HepG2 (cell line): ENCODE measurements around the gene NPFFR1. TPM values are rescaled to one million over a fixed set of nuclear protein-coding genes. Genes with fewer than 3 reads are reported as not detected.

Source experiments
- ATAC-seq: fragments of 200-7000 bp; cut with Tn5 transposase; 3 replicates; pipeline ENCODE4 v1.9.1; 2020; ENCODE audit warnings: mild to moderate bottlenecking, moderate library complexity
- BruUV-seq: library from RNA; stranded (reverse); fragments of 400-500 nt; replicated peaks from 2 replicates; lab custom pipeline; 2021; lab: Mats Ljungman, UMichigan
- CTCF ChIA-PET: fragments of 300-600 bp; formaldehyde crosslinking; extraction: SDS; loops from one replicate; lab custom pipeline; 2021; ENCODE audit warnings: low total read pairs, inconsistent platforms, low intra/inter-chr PET ratio; lab: Yijun Ruan, JAX
- POLR2A ChIA-PET: fragments of 350-600 bp; sonication (Branson Sonifier 250); formaldehyde crosslinking; loops from one replicate; lab custom pipeline; 2020; ENCODE audit warnings: antibody characterized with exemption, inconsistent platforms; lab: Yijun Ruan, JAX
- DNase-seq: peaks from one replicate; pipeline ENCODE4 v3.0.0-alpha.2; 2015; ENCODE audit warnings: low spot score
- FAIRE-seq: peaks from 3 replicates; lab custom pipeline; 2011; peaks lifted over from hg19 to GRCh38; lab: Jason Lieb, UNC
- H2AFZ ChIP-seq: one replicate; pipeline ENCODE4 v1.6.1; 2011; ENCODE audit warnings: low read length, inconsistent platforms
- H3K27ac ChIP-seq: fragments of 300-600 bp; 3 replicates; pipeline ENCODE4 v1.8.0; 2011; ENCODE audit warnings: mixed run types, mild to moderate bottlenecking, mixed read lengths, low read length, inconsistent platforms; ENCODE audit not compliant: insufficient read depth; ENCODE audit errors: extremely low read length
- H3K27me3 ChIP-seq, 2 experiments: fragments of 200-600 bp in 1 of 2; 2 replicates in 1 of 2; 3 replicates in 1 of 2; pipeline versions ENCODE4 v1.6.0 to v1.8.0; 2011; ENCODE audit warnings: low read length in 2 of 2, mild to moderate bottlenecking in 2 of 2, moderate library complexity in 2 of 2, inconsistent platforms in 1 of 2; ENCODE audit not compliant: insufficient read depth in 2 of 2, control insufficient read depth in 1 of 2
- H3K36me3 ChIP-seq, 2 experiments: fragments of 200-600 bp in 1 of 2; replicated peaks in 1 of 2; 2 replicates in 1 of 2; 3 replicates in 1 of 2; pipeline versions ENCODE4 v1.5.1 to v1.8.0; 2011; ENCODE audit warnings: low read length in 2 of 2, inconsistent platforms in 1 of 2; ENCODE audit not compliant: insufficient read depth in 2 of 2, control insufficient read depth in 1 of 2
- H3K4me1 ChIP-seq: 2 replicates; pipeline ENCODE4 v1.5.1; 2012; ENCODE audit warnings: low read length, inconsistent platforms; ENCODE audit not compliant: insufficient read depth
- H3K4me2 ChIP-seq: 2 replicates; pipeline ENCODE4 v1.6.0; 2011; ENCODE audit warnings: low read depth, low read length, inconsistent platforms
- H3K4me3 ChIP-seq, 3 experiments: fragments of 200-600 bp in 1 of 3; sonication (generic), shearing (Covaris generic) in 1 of 3; replicated peaks in 1 of 3; 2 replicates each; pipeline ENCODE4 v1.5.1; 2011 to 2016; ENCODE audit warnings: low read length in 3 of 3, inconsistent platforms in 2 of 3, low read depth in 2 of 3, mild to moderate bottlenecking in 2 of 3, control low read depth in 1 of 3, mixed read lengths in 1 of 3; ENCODE audit not compliant: insufficient read depth in 1 of 3
- H3K79me2 ChIP-seq: one replicate; pipeline ENCODE4 v1.6.1; 2011; ENCODE audit warnings: low read length, inconsistent platforms; ENCODE audit not compliant: insufficient read depth
- H3K9ac ChIP-seq: 2 replicates; pipeline ENCODE4 v1.6.0; 2011; ENCODE audit warnings: mild to moderate bottlenecking, low read depth, low read length, inconsistent platforms; ENCODE audit not compliant: insufficient read depth
- H3K9me3 ChIP-seq: 2 replicates; pipeline ENCODE4 v1.5.1; 2012; ENCODE audit warnings: mild to moderate bottlenecking, low read length
- H4K20me1 ChIP-seq: 2 replicates; pipeline ENCODE4 v1.6.0; 2011; ENCODE audit warnings: inconsistent platforms, mild to moderate bottlenecking, low read length, moderate library complexity; ENCODE audit not compliant: insufficient read depth
- ARHGAP35 ChIP-seq: sonication (generic); formaldehyde crosslinking; IDR thresholded peaks from 2 replicates; pipeline ENCODE4 v1.9.0; 2022; ENCODE audit warnings: mild to moderate bottlenecking, inconsistent platforms, moderate library complexity, missing genetic modification reagents, borderline replicate concordance
- CHD4 ChIP-seq: fragments of 200-600 bp; sonication (generic); IDR thresholded peaks from 2 replicates; pipeline ENCODE4 v1.7.0; 2017; ENCODE audit warnings: mild to moderate bottlenecking, low read length, borderline replicate concordance
- HDAC1 ChIP-seq: sonication (generic); formaldehyde crosslinking; IDR thresholded peaks from 2 replicates; pipeline ENCODE4 v1.5.1; 2020; ENCODE audit warnings: mild to moderate bottlenecking, missing genetic modification reagents
- HNF4G ChIP-seq, 2 experiments: sonication (generic) in 1 of 2; formaldehyde crosslinking in 1 of 2; IDR thresholded peaks; 2 replicates each; pipeline versions ENCODE4 v1.4.0 to v1.6.1; 2011 to 2020; ENCODE audit warnings: borderline replicate concordance in 2 of 2, low read depth in 2 of 2, mild to moderate bottlenecking in 2 of 2, low read length in 1 of 2, missing genetic modification reagents in 1 of 2, moderate library complexity in 1 of 2
- HOXA9 ChIP-seq: sonication (generic); formaldehyde crosslinking; IDR thresholded peaks from 2 replicates; pipeline ENCODE4 v1.8.1; 2022; ENCODE audit warnings: missing genetic modification reagents, mild to moderate bottlenecking, moderate library complexity, borderline replicate concordance
- NFIC ChIP-seq: IDR thresholded peaks from 2 replicates; pipeline ENCODE4 v1.6.1; 2012; ENCODE audit warnings: mild to moderate bottlenecking, low read length, inconsistent platforms
- NFKB2 ChIP-seq: sonication (generic); formaldehyde crosslinking; IDR thresholded peaks from 2 replicates; pipeline ENCODE4 v1.4.0; 2020; ENCODE audit warnings: missing genetic modification reagents, borderline replicate concordance
- NR2F2 ChIP-seq: IDR thresholded peaks from 2 replicates; pipeline ENCODE4 v1.6.1; 2012; ENCODE audit warnings: low read depth, inconsistent platforms, borderline replicate concordance
- RARA ChIP-seq: IDR thresholded peaks from 2 replicates; pipeline ENCODE4 v1.6.1; 2016; ENCODE audit warnings: missing genetic modification reagents, missing compliant biosample characterization
- RXRA ChIP-seq: sonication (generic); formaldehyde crosslinking; IDR thresholded peaks from 2 replicates; pipeline ENCODE4 v1.5.1; 2020; ENCODE audit warnings: missing genetic modification reagents
- ZFP90 ChIP-seq: sonication (generic); formaldehyde crosslinking; IDR thresholded peaks from 2 replicates; pipeline ENCODE4 v1.8.0; 2022; ENCODE audit warnings: missing genetic modification reagents, mild to moderate bottlenecking, inconsistent platforms, borderline replicate concordance
- ZIK1 ChIP-seq: sonication (generic); formaldehyde crosslinking; IDR thresholded peaks from 2 replicates; pipeline ENCODE4 v1.5.0; 2020; ENCODE audit warnings: mild to moderate bottlenecking, low read depth, missing genetic modification reagents, borderline replicate concordance
- ZNF101 ChIP-seq: sonication (generic); formaldehyde crosslinking; IDR thresholded peaks from 2 replicates; pipeline ENCODE4 v1.4.0; 2020; ENCODE audit warnings: mild to moderate bottlenecking, low read depth, missing genetic modification reagents, borderline replicate concordance
- ZNF136 ChIP-seq: sonication (generic); formaldehyde crosslinking; IDR thresholded peaks from 2 replicates; pipeline ENCODE4 v1.8.1; 2022; ENCODE audit warnings: low read depth, mild to moderate bottlenecking, moderate library complexity, missing genetic modification reagents
- ZNF431 ChIP-seq: sonication (generic); formaldehyde crosslinking; IDR thresholded peaks from 2 replicates; pipeline ENCODE4 v1.9.0; 2022; ENCODE audit warnings: missing genetic modification reagents, low read depth, mild to moderate bottlenecking, borderline replicate concordance
- WGBS: methylation state at CpG from one replicate; pipeline ENCODE4 v1.1.6; 2017; ENCODE audit warnings: low lambda C conversion rate; 5-methylcytosine and 5-hydroxymethylcytosine counted together
- in situ Hi-C: cut with HindIII; loops from 2 replicates; pipeline ENCODE4 v1.10.0; 2017; ENCODE audit warnings: low pct_unique_long_range_greater_than_20kb; ENCODE audit not compliant: extremely low pct_ligation_motif_present
- intact Hi-C: fragments of 100-400 bp; cut with micrococcal nuclease; formaldehyde crosslinking; loops from one replicate; pipeline ENCODE4 v1.10.0; 2022; ENCODE audit not compliant: unreplicated experiment
- polyA plus RNA-seq, 8 experiments: library from polyadenylated mRNA; depleted of rRNA in 3 of 8; stranded (reverse) in 7 of 8; unstranded in 1 of 8; fragments of >200 nt; fragmentation: Illumina TruSeq in 4 of 8; extraction: Trizol in 4 of 8; gene quantifications; 2 replicates each; pipeline versions ENCODE4 v1.2.1 to v1.2.3, GENCODE V29; 2011 to 2016; ENCODE audit warnings: low read depth in 4 of 8, missing spikeins in 1 of 8, mixed read lengths in 1 of 8; ENCODE audit not compliant: insufficient read depth in 1 of 8
- total RNA-seq, 5 experiments: library from RNA; depleted of rRNA; stranded (reverse); fragments of >200 nt; fragmentation: Illumina TruSeq; extraction: Trizol; gene quantifications; 2 replicates each; pipeline ENCODE4 v1.2.3, GENCODE V29; 2016; ENCODE audit warnings: low read depth in 1 of 5
- TF ChIP-seq, protein P1 (sequence below): sonication (generic); formaldehyde crosslinking; conservative IDR thresholded peaks from 2 replicates; pipeline ENCODE4 v1.8.1; 2023; ENCODE audit warnings: missing genetic modification reagents
- TF ChIP-seq, protein P2 (sequence below): sonication (generic); formaldehyde crosslinking; IDR thresholded peaks from 2 replicates; pipeline ENCODE4 v1.5.1; 2020; ENCODE audit warnings: missing genetic modification reagents, mild to moderate bottlenecking, borderline replicate concordance
- TF ChIP-seq, protein P3 (sequence below): sonication (generic); formaldehyde crosslinking; conservative IDR thresholded peaks from 2 replicates; pipeline ENCODE4 v1.8.0; 2022; ENCODE audit warnings: mild to moderate bottlenecking, moderate library complexity, missing genetic modification reagents

The NPFFR1 gene
- total and polyA plus RNA-seq, 2 of the 13 experiments (the other 11 are each of a cell fraction or from before 2014, with no cell fraction given) = under 0.01 TPM; not detected in 1

DNA sequence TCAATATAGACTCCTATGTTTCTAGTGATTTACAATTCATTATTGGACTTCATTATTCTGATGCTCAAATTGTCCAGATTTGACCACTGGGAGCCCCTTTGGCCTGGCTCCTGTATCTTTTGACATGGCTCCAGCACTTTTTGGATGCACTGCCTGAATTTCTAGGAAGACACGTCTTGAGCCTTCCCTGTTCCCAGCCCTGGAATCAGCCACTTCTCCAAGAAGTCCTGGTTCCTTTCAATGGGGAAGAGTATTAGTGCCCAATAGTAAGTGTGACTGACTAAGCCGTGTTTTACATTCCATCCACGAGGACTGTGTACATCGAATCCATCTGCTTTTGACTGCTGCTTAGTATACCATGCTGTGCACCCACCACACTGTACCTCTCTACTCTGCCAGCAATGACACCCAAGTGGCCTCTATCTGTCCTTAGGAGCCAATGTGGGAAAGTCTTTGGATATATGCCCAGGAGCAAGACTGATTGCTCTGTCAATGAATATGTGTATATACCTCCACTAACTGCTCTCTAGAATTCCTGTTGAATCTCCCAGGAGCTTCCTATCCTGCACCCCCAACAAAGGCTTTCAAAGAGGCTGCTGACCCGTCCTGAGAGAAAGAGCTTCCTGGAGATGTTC lies 23.2 kb upstream of the NPFFR1 start:
- FAIRE-seq (no peak), DNase-seq (no peak), ATAC-seq (no peak)
- Histone ChIP-seq H3K9ac (no peak overlapping the region), H3K36me3 (peaks cover 3 to 38% of the 10 kb centered on the region in 2 experiments), H3K4me2 (no peak overlapping the region), H3K27me3 (no peaks in the 10 kb centered on the region; a peak in 1 of 5 replicates), H2AFZ (no peak overlapping the region), H3K4me3 (no peak overlapping the region), H3K27ac (no peak overlapping the region), H4K20me1 (no peaks in the 10 kb centered on the region), H3K4me1 (no peaks in the 10 kb centered on the region), H3K9me3 (no peaks in the 10 kb centered on the region), H3K79me2 (peaks cover 2% of the 10 kb centered on the region)
- TF ChIP-seq NFKB2 (no peak), ZIK1 (no peak), HDAC1 (CRISPR knock-in tag) (no peak), HNF4G (IDR thresholded peaks at IDR 0.05; ENCODE audit: borderline replicate concordance, low read depth, low read length) (no peak), HNF4G (CRISPR knock-in tag; IDR thresholded peaks at IDR 0.05; ENCODE audit: borderline replicate concordance, low read depth) (no peak), ZNF431 (CRISPR knock-in tag) (no peak), CHD4 (no peak), ZFP90 (no peak), NR2F2 (no peak), ZNF101 (no peak), RARA (CRISPR knock-in tag) (no peak), NFIC (no peak), ZNF136 (no peak), HOXA9 (CRISPR knock-in tag) (no peak), RXRA (CRISPR knock-in tag) (no peak), ARHGAP35 (CRISPR knock-in tag) (no peak)
- TF ChIP-seq, protein P1, sequence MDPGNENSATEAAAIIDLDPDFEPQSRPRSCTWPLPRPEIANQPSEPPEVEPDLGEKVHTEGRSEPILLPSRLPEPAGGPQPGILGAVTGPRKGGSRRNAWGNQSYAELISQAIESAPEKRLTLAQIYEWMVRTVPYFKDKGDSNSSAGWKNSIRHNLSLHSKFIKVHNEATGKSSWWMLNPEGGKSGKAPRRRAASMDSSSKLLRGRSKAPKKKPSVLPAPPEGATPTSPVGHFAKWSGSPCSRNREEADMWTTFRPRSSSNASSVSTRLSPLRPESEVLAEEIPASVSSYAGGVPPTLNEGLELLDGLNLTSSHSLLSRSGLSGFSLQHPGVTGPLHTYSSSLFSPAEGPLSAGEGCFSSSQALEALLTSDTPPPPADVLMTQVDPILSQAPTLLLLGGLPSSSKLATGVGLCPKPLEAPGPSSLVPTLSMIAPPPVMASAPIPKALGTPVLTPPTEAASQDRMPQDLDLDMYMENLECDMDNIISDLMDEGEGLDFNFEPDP (CRISPR knock-in tag) = no peak
- TF ChIP-seq, protein P2, sequence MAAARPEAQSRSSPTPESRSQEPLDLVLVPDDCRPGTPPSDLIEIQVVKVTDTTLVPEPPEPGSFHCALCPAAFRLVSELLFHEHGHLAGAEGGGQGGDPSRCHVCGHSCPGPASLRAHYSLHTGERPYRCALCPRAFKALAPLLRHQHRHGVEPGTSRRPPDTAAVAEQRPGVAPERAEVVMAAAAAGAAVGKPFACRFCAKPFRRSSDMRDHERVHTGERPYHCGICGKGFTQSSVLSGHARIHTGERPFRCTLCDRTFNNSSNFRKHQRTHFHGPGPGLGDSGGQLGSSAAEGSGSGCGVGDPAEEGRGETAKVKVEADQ (CRISPR knock-in tag) = no peak
- TF ChIP-seq, protein P3, sequence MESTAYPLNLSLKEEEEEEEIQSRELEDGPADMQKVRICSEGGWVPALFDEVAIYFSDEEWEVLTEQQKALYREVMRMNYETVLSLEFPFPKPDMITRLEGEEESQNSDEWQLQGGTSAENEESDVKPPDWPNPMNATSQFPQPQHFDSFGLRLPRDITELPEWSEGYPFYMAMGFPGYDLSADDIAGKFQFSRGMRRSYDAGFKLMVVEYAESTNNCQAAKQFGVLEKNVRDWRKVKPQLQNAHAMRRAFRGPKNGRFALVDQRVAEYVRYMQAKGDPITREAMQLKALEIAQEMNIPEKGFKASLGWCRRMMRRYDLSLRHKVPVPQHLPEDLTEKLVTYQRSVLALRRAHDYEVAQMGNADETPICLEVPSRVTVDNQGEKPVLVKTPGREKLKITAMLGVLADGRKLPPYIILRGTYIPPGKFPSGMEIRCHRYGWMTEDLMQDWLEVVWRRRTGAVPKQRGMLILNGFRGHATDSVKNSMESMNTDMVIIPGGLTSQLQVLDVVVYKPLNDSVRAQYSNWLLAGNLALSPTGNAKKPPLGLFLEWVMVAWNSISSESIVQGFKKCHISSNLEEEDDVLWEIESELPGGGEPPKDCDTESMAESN (CRISPR knock-in tag) = no peak
- intact Hi-C loops (no loop called here), in situ Hi-C loops (no loop called here)
- WGBS = 96% methylated on average over 5 of the region's 5 CpGs
- CTCF ChIA-PET = no interaction called here
- BruUV-seq = no TSS peak
- POLR2A ChIA-PET = no interaction called here
